AG09309 (cell line): ENCODE results near the gene TNFRSF1A.
A peak's percentile ranks its signal among the peaks of the same experiment; 100 is the strongest.

Source experiments
- DNase-seq: peaks from one replicate; pipeline ENCODE4 v3.0.0-alpha.2; 2010; ENCODE audit warnings: low read depth
- H3K4me3 ChIP-seq: 2 replicates; pipeline ENCODE4 v1.5.1; 2011; ENCODE audit warnings: mild to moderate bottlenecking, low read depth, low read length, moderate library complexity; ENCODE audit not compliant: control insufficient read depth
- TF ChIP-seq, protein P1 (sequence below): IDR thresholded peaks from 2 replicates; pipeline ENCODE4 v1.5.1; 2011; ENCODE audit warnings: mild to moderate bottlenecking, low read depth, low read length, inconsistent platforms; ENCODE audit not compliant: insufficient read depth, control insufficient read depth; ENCODE audit errors: missing control alignments

The TNFRSF1A gene

DNA sequence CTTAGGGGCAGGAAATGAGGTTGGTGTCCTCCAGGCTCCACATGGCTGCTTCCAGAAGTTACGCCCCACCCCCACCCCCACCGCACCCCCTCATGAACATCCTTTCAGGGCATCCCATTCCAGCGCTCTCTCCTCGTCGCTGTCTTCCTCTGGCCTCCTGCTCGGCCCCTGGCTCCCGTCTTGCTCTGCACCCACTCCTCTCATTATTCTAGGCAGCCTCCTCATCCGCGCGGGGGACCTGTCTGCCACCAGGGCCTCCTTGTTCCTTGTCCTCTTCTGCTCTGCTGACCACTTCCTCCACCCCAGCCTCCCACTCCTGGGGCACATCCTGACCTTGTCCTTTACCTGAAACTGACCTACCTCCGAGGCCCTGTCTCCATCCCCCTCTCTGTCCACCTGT is 61.2 kb downstream of the TNFRSF1A start:
- no peak for DNase-seq
- TF ChIP-seq, protein P1, sequence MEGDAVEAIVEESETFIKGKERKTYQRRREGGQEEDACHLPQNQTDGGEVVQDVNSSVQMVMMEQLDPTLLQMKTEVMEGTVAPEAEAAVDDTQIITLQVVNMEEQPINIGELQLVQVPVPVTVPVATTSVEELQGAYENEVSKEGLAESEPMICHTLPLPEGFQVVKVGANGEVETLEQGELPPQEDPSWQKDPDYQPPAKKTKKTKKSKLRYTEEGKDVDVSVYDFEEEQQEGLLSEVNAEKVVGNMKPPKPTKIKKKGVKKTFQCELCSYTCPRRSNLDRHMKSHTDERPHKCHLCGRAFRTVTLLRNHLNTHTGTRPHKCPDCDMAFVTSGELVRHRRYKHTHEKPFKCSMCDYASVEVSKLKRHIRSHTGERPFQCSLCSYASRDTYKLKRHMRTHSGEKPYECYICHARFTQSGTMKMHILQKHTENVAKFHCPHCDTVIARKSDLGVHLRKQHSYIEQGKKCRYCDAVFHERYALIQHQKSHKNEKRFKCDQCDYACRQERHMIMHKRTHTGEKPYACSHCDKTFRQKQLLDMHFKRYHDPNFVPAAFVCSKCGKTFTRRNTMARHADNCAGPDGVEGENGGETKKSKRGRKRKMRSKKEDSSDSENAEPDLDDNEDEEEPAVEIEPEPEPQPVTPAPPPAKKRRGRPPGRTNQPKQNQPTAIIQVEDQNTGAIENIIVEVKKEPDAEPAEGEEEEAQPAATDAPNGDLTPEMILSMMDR: no peak
- H3K4me3 ChIP-seq: no peak overlapping the region

GRCh38 chr12:6280053-6280469 is 61.8 kb downstream of the TNFRSF1A start:
- peak; percentile 52 for DNase-seq
- H3K4me3 ChIP-seq: no peak overlapping the region
- TF ChIP-seq, protein P1: no peak

- DNase-seq: no peak
- no peak overlapping the region for H3K4me3 ChIP-seq
- TF ChIP-seq, protein P1: no peak
Measured at GRCh38 chr12:6279631-6280030, 62.2 kb downstream of the TNFRSF1A start.

- H3K4me3 ChIP-seq: no peak overlapping the region
- DNase-seq: no peak
- TF ChIP-seq, protein P1: no peak
Measured at GRCh38 chr12:6279256-6279628, 62.6 kb downstream of the TNFRSF1A start.
